NT2/D1 (cell line): ENCODE data around the gene ADAM19.
"Not testable (repeated sequence)": the region's sequence is repeated elsewhere in the genome, so short reads cannot be mapped to it uniquely, and the experiment has no call there.

Source experiments
- DNase-seq: peaks from one replicate; pipeline ENCODE4 v3.0.0-alpha.2; 2011; ENCODE audit warnings: low read depth, low spot score
- H3K27me3 ChIP-seq: 2 replicates; pipeline ENCODE4 v1.6.0; 2011; ENCODE audit warnings: mild to moderate bottlenecking; ENCODE audit not compliant: insufficient read length, insufficient read depth
- H3K36me3 ChIP-seq: 2 replicates; pipeline ENCODE4 v1.6.1; 2011; ENCODE audit warnings: mild to moderate bottlenecking, low read length, mixed read lengths; ENCODE audit not compliant: insufficient read depth, insufficient read length
- H3K4me1 ChIP-seq: 2 replicates; pipeline ENCODE4 v1.5.1; 2011; ENCODE audit not compliant: insufficient read depth, insufficient read length
- H3K4me3 ChIP-seq: 2 replicates; pipeline ENCODE4 v1.5.1; 2011; ENCODE audit warnings: low read depth; ENCODE audit not compliant: insufficient read length
- H3K9ac ChIP-seq: 2 replicates; pipeline ENCODE4 v1.6.0; 2011; ENCODE audit warnings: low read depth; ENCODE audit not compliant: insufficient read length
- H3K9me3 ChIP-seq: 2 replicates; pipeline ENCODE4 v1.5.1; 2011; ENCODE audit warnings: mild to moderate bottlenecking, low read length; ENCODE audit not compliant: insufficient read depth
- SUZ12 ChIP-seq: IDR thresholded peaks from 2 replicates; pipeline ENCODE4 v1.6.1; 2011; ENCODE audit not compliant: insufficient read length, insufficient read depth; ENCODE audit errors: extremely low read depth
- YY1 ChIP-seq: IDR thresholded peaks from 2 replicates; pipeline ENCODE4 v1.6.1; 2011; ENCODE audit not compliant: insufficient read length, insufficient read depth
- ZNF274 ChIP-seq: IDR thresholded peaks from 2 replicates; pipeline ENCODE4 v1.6.1; 2011; ENCODE audit warnings: mild to moderate bottlenecking, low read depth, low read length

Gene ADAM19

GRCh38 chr5:157446412-157446935, 129.1 kb downstream of the ADAM19 start:
- Histone ChIP-seq H3K36me3 (no peaks in the 10 kb centered on the region), H3K27me3 (no peaks in the 10 kb centered on the region), H3K4me3 (no peak overlapping the region), H3K9ac (no peak overlapping the region), H3K9me3 (no peaks in the 10 kb centered on the region), H3K4me1 (no peaks in the 10 kb centered on the region)
- TF ChIP-seq YY1 = no peak
- no peak for TF ChIP-seq SUZ12
- no peak for TF ChIP-seq ZNF274
- no peak for DNase-seq

GRCh38 chr5:157445745-157446411, 129.7 kb downstream of the ADAM19 start:
- H3K9ac ChIP-seq = no peak overlapping the region
- no peak for TF ChIP-seq ZNF274
- TF ChIP-seq YY1 = no peak
- no peak for TF ChIP-seq SUZ12
- no peak overlapping the region for H3K4me3 ChIP-seq
- H3K27me3 ChIP-seq = no peaks in the 10 kb centered on the region
- H3K9me3 ChIP-seq = no peaks in the 10 kb centered on the region
- H3K36me3 ChIP-seq = no peaks in the 10 kb centered on the region
- DNase-seq = no peak
- H3K4me1 ChIP-seq = no peaks in the 10 kb centered on the region

- H3K4me1 ChIP-seq = no peaks in the 10 kb centered on the region
- H3K9ac ChIP-seq = no peak overlapping the region
- no peaks in the 10 kb centered on the region for H3K36me3 ChIP-seq
- DNase-seq = no peak
- H3K4me3 ChIP-seq = no peak overlapping the region
- no peaks in the 10 kb centered on the region for H3K9me3 ChIP-seq
- no peak for TF ChIP-seq YY1
- no peak for TF ChIP-seq SUZ12
- TF ChIP-seq ZNF274 = no peak
- no peaks in the 10 kb centered on the region for H3K27me3 ChIP-seq
These were observed 131.4 kb downstream of the ADAM19 start for GRCh38 chr5:157444224-157444623.

- Histone ChIP-seq H3K27me3 (no peaks in the 10 kb centered on the region), H3K4me3 (no peak overlapping the region), H3K9ac (no peak overlapping the region), H3K36me3 (no peaks in the 10 kb centered on the region), H3K9me3 (no peaks in the 10 kb centered on the region), H3K4me1 (no peaks in the 10 kb centered on the region)
- TF ChIP-seq YY1 (no peak), ZNF274 (no peak), SUZ12 (no peak)
- no peak for DNase-seq
These were observed 132.5 kb downstream of the ADAM19 start for GRCh38 chr5:157443041-157443549.

GRCh38 chr5:157434096-157434495, 141.5 kb downstream of the ADAM19 start:
- Histone ChIP-seq H3K27me3 (no peaks in the 10 kb centered on the region), H3K4me3 (no peak overlapping the region), H3K9ac (no peak overlapping the region), H3K36me3 (no peaks in the 10 kb centered on the region), H3K4me1 (no peaks in the 10 kb centered on the region), H3K9me3 (no peaks in the 10 kb centered on the region)
- TF ChIP-seq YY1 (no peak), SUZ12 (no peak), ZNF274 (no peak)
- no peak for DNase-seq

GRCh38 chr5:157431544-157432200, 143.9 kb downstream of the ADAM19 start:
- peak; percentile 13 for DNase-seq
- H3K4me3 ChIP-seq = no peak overlapping the region
- no peak for TF ChIP-seq ZNF274
- TF ChIP-seq YY1 = no peak
- no peak for TF ChIP-seq SUZ12
- no peaks in the 10 kb centered on the region for H3K9me3 ChIP-seq
- H3K36me3 ChIP-seq = no peaks in the 10 kb centered on the region
- no peaks in the 10 kb centered on the region for H3K27me3 ChIP-seq
- no peak overlapping the region for H3K9ac ChIP-seq
- H3K4me1 ChIP-seq = no peaks in the 10 kb centered on the region

- DNase-seq, H3K9me3 ChIP-seq, H3K4me3 ChIP-seq, H3K27me3 ChIP-seq, H3K9ac ChIP-seq, H3K36me3 ChIP-seq, H3K4me1 ChIP-seq: not testable (repeated sequence)
These were observed 145.7 kb downstream of the ADAM19 start for GRCh38 chr5:157429920-157430319.
